Stomach smooth muscle (tissue), 2 donors: Measurements from ENCODE around the gene PRICKLE2.
"Not testable (repeated sequence)": the region's sequence is repeated elsewhere in the genome, so short reads cannot be mapped to it uniquely, and the experiment has no call there.

Source experiments
- H3K27ac ChIP-seq: one replicate; pipeline ENCODE4 v1.7.0; 2013; ENCODE audit warnings: mild to moderate bottlenecking, low read length, inconsistent platforms
- H3K27me3 ChIP-seq, 2 donors: one replicate each; pipeline ENCODE4 v1.7.0; 2013; ENCODE audit warnings: low read length in 2 of 2; ENCODE audit not compliant: insufficient read depth in 2 of 2, control insufficient read depth in 1 of 2
- H3K36me3 ChIP-seq, 2 donors: one replicate each; pipeline ENCODE4 v1.7.0; 2013; ENCODE audit warnings: low read length in 2 of 2; ENCODE audit not compliant: control insufficient read depth in 2 of 2, insufficient read depth in 2 of 2
- H3K4me1 ChIP-seq: one replicate; pipeline ENCODE4 v1.7.0; 2013; ENCODE audit warnings: low read length; ENCODE audit not compliant: control insufficient read depth, insufficient read depth
- H3K4me3 ChIP-seq, 2 donors: one replicate each; pipeline ENCODE4 v1.7.0; 2013; ENCODE audit warnings: low read length in 2 of 2
- H3K9ac ChIP-seq, 2 donors: one replicate each; pipeline ENCODE4 v1.7.0; 2013; ENCODE audit warnings: low read length in 2 of 2, mild to moderate bottlenecking in 1 of 2
- H3K9me3 ChIP-seq, 2 donors: one replicate each; pipeline ENCODE4 v1.7.0; 2013; ENCODE audit warnings: low read length in 2 of 2; ENCODE audit not compliant: control insufficient read depth in 2 of 2
- donor health status: healthy.
- donor health status: Pancreatic carcinoma.

The PRICKLE2 gene

DNA sequence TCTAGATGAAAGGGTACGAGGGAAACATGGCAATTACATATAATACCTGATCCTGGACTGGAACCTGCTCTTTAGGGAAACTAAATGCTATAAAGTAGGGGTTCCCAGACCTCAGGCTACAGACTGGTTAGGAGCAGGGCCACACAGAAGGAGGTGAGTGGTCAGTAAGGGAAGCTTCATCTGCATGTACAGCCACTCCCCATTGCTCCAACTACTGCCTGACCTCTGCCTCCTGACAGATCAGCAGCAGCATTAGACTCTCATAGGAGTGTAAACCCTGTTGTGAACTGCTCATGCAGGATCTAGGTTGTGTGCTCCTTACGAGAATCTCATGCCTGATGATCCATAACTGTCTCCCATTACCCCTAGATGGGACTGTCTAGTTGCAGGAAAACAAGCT lies 123.1 kb downstream of the PRICKLE2 start:
- Histone ChIP-seq H3K27ac (no peak overlapping the region), H3K4me1 (peaks cover 5% of the 10 kb centered on the region), H3K9me3 (no peaks in the 10 kb centered on the region), H3K9ac (no peak overlapping the region), H3K4me3 (no peak overlapping the region), H3K27me3 (no peaks in the 10 kb centered on the region), H3K36me3 (peaks cover 25 to 36% of the 10 kb centered on the region in 2 donors)

- Histone ChIP-seq H3K4me1 (no peaks in the 10 kb centered on the region), H3K27me3 (no peaks in the 10 kb centered on the region), H3K9ac (no peak overlapping the region), H3K4me3 (no peak overlapping the region), H3K9me3 (no peaks in the 10 kb centered on the region), H3K27ac (no peak overlapping the region), H3K36me3 (peaks cover 42 to 45% of the 10 kb centered on the region in 2 donors)
Observed at GRCh38 chr3:64099316-64099715, 126.0 kb downstream of the PRICKLE2 start.

DNA sequence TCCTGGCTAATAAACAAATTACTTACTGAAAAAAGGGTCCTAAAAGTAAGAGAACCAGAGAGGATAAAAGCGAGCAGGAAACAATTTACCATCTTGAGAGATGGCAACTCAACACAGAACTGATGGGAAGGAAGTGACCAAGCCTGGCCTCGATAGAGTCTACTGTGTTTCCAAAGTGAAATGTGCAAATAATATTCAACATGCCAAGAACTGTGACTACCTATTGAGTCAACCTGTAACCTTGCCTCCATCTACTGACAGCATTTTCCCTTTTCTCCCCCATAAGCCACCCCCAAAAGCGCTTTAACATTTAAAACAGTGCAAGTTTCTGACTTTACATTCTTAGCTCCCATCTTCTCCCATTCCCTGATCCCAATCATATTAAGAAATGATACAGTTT lies 126.6 kb downstream of the PRICKLE2 start:
- Histone ChIP-seq H3K27me3 (no peaks in the 10 kb centered on the region), H3K9ac (no peak overlapping the region), H3K4me1 (no peaks in the 10 kb centered on the region), H3K36me3 (peaks cover 40 to 45% of the 10 kb centered on the region in 2 donors), H3K4me3 (no peak overlapping the region), H3K27ac (no peak overlapping the region), H3K9me3 (no peaks in the 10 kb centered on the region)

DNA sequence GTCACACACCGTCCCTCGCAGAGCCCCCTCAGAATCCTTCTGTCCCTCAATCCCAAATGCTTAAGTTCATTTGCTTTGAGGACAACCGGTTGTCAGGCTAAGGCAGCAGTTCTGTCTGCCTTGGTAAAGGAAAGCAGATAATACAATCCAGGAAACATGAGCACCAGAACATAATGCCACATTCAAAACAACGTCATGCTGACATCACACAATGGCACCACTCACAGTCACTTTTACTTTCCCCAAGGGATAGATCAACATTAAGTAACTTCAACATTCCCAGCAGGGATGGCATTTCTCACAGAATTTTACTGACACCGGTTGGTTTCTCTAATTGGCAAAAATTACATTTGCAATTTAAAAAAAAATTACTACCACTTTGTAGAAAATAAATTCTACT lies 127.3 kb downstream of the PRICKLE2 start:
- no peak overlapping the region for H3K4me3 ChIP-seq
- no peak overlapping the region for H3K27ac ChIP-seq
- no peaks in the 10 kb centered on the region for H3K27me3 ChIP-seq
- H3K9me3 ChIP-seq = no peaks in the 10 kb centered on the region
- H3K9ac ChIP-seq = no peak overlapping the region
- no peaks in the 10 kb centered on the region for H3K4me1 ChIP-seq
- H3K36me3 ChIP-seq = peaks cover 40 to 45% of the 10 kb centered on the region in 2 donors

- H3K9me3 ChIP-seq = no peaks in the 10 kb centered on the region
- no peak overlapping the region for H3K9ac ChIP-seq
- H3K4me3 ChIP-seq = no peak overlapping the region
- no peaks in the 10 kb centered on the region for H3K4me1 ChIP-seq
- H3K27me3 ChIP-seq = no peaks in the 10 kb centered on the region
- peaks cover 37 to 45% of the 10 kb centered on the region in 2 donors for H3K36me3 ChIP-seq
- no peak overlapping the region for H3K27ac ChIP-seq
Observed at GRCh38 chr3:64095802-64096201, 129.5 kb downstream of the PRICKLE2 start.

DNA sequence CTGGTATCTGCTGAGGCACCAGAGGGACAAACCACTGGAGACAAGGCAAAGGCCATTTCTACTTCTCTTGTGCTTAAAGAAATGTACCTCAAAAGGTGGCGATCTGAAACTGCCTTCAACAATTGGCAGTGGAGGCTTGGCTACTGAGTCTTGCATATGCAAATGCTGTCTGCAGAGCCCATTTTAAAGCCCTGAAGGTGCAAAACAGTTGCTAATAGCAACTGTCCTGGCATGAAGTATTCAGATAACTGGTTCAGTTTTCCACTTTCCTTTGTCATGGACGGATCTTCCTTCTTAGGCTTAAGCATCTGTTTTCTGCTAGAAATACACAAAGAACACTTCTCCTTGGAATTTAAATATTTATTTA lies 130.6 kb downstream of the PRICKLE2 start:
- Histone ChIP-seq H3K9ac (no peak overlapping the region), H3K9me3 (no peaks in the 10 kb centered on the region), H3K36me3 (peaks cover 34 to 42% of the 10 kb centered on the region in 2 donors), H3K4me3 (no peak overlapping the region), H3K27ac (no peak overlapping the region), H3K27me3 (no peaks in the 10 kb centered on the region), H3K4me1 (no peaks in the 10 kb centered on the region)

DNA sequence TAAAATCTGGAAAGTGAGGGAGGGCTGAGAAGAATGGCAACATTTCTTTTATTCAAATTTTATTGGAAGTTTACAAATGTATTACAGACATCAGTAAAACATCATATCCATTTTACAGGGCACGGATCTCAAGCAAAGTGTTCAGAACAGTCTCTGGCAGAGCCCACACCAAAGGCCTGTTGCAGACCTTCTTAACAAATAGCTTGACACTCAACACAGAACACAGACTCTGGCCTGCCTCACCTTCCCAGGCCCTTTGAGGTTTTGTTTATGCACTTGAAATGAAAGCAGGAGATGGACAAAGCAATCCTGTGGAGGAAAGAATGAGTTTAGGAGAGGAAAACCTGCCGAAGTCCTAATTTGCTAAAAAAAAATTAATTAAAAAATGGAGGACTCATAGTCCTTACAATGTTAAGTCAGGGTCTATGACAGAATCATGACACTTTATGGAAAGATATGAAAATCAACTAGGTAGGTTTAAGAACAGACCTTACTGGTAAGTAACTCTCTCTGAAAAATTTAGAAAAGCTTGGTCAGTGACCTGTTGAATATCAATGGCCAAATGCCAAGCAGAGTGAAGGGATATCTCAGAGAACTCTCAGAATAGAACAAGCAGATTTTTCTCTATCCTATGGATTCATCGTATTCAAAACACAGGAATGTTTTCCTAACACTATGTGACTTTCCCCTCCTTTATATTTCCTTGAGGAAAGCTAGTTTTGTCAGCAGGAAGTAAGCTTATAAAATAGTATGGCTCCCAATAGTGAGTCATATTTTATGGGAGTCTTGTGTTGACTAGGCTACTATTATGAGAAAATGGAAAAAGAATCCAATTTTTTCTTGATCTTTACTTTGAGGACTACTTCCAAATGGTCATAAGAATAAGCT lies 131.2 kb downstream of the PRICKLE2 start:
- Histone ChIP-seq H3K27me3 (no peaks in the 10 kb centered on the region), H3K4me1 (no peaks in the 10 kb centered on the region), H3K4me3 (no peak overlapping the region), H3K36me3 (peaks cover 28 to 36% of the 10 kb centered on the region in 2 donors), H3K27ac (no peak overlapping the region), H3K9ac (no peak overlapping the region), H3K9me3 (no peaks in the 10 kb centered on the region)

DNA sequence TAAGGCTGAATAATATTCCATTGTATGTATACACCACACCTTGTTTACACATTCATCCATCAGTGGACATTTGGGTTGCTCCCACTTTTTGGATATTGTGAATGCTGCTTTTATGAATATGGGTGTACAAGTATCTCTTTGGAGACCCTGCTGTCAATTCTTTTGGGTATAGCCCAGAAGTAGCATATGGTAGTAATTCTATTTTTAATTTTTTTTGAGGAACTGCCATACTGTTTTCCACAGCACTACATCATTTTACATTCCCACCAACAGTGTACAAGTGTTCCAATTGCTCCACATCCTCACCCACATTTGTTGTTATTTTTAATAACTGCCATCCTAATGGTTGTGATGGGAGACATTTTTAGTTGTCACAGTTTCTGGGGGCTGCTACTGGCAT lies 132.1 kb downstream of the PRICKLE2 start:
- Histone ChIP-seq H3K9me3 (no peaks in the 10 kb centered on the region), H3K9ac (no peak overlapping the region), H3K27ac (no peak overlapping the region), H3K4me3 (no peak overlapping the region), H3K4me1 (no peaks in the 10 kb centered on the region), H3K36me3 (peaks cover 23 to 30% of the 10 kb centered on the region in 2 donors), H3K27me3 (no peaks in the 10 kb centered on the region)

DNA sequence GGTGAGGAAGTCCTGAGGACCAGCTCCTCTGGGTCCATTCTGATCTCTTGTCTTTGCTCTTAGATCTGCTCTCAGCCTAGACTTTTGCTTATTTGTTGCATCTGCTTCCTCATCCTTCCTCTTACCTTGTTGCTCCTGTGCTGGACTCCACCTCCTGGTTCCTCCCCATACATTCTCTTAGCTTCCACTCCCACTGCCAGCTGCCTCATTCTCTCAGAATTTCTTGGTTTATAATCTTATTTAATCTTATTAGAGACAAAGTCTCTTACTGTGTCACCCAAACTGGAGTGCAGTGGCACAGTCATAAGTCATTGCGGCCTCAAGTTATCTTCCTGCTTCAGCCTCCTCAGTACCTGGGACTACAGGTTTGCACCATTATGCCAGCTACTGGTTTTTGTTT lies 133.8 kb downstream of the PRICKLE2 start:
- Histone ChIP-seq H3K4me1 (no peaks in the 10 kb centered on the region), H3K9me3 (no peaks in the 10 kb centered on the region), H3K27ac (no peak overlapping the region), H3K27me3 (no peaks in the 10 kb centered on the region), H3K9ac (no peak overlapping the region), H3K36me3 (peaks cover 15 to 16% of the 10 kb centered on the region in 2 donors), H3K4me3 (no peak overlapping the region)

DNA sequence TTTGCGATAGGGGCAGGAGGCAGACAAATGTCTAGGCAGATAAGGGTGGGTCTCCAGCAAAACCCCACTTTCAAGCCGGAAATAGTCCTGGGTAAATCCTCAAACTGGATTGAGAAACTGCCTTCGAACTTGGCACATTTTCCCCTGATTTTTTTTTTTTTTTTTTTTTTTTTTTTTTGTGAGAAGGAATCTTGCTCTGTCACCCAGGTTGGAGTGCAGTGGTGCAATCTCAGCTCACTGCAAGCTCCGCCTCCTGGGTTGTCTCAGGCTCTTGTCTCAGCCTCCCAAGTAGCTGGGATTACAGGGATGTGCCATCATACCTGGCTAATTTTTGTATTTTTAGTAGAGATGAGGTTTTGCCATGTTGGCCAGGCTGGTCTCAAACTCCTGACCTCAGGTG lies 135.9 kb downstream of the PRICKLE2 start:
- H3K9me3 ChIP-seq, H3K4me3 ChIP-seq, H3K9ac ChIP-seq, H3K36me3 ChIP-seq, H3K27ac ChIP-seq, H3K4me1 ChIP-seq, H3K27me3 ChIP-seq: not testable (repeated sequence)

DNA sequence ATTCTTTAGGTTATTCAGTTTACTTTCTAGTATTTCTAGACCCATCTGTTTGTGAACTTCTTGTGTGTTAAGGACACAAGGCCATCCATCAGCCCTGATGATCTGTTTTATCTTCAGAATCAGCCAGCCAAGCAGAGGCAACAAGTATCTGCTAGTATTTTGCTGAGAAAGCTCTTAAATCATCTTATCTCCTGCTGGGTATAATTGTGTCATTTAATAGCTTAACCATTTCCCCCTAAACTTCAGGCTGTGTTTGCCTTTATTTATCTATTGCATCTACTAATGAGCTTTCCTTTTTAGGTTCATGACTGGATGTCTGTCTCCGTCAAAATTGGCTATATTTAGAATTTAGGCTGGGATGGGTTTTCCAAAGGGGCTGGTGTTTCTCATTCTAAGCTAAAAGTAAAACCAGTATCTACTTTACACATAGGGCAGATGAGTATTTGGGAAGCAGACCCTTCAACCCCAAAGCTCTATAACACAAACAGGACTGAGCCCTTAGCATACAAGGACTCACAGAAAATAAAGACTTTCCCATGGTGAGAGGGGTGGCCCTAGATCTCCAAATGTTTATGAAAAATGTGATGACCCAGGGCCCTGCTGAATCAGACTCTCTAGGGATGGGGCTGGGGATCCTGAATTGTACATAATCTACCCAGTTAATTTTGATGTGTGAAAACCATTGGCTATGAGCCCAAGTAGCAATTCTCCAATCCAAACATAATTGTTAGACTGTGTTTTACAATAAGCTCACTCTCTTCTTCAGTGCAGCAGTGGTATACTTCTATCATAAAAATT lies 136.7 kb downstream of the PRICKLE2 start:
- no peak overlapping the region for H3K27ac ChIP-seq
- no peaks in the 10 kb centered on the region for H3K27me3 ChIP-seq
- H3K4me3 ChIP-seq = no peak overlapping the region
- no peak overlapping the region for H3K9ac ChIP-seq
- no peaks in the 10 kb centered on the region for H3K9me3 ChIP-seq
- H3K4me1 ChIP-seq = no peaks in the 10 kb centered on the region
- no peaks in the 10 kb centered on the region for H3K36me3 ChIP-seq
